8988T (cell line): ENCODE measurements around the gene MPO.

Experiments
- DNase-seq: peaks from one replicate; pipeline ENCODE4 v3.0.0; 2011

The MPO gene

GRCh38 chr17:58262149-58262548, 18.6 kb downstream of the MPO start:
- no peak for DNase-seq

DNA sequence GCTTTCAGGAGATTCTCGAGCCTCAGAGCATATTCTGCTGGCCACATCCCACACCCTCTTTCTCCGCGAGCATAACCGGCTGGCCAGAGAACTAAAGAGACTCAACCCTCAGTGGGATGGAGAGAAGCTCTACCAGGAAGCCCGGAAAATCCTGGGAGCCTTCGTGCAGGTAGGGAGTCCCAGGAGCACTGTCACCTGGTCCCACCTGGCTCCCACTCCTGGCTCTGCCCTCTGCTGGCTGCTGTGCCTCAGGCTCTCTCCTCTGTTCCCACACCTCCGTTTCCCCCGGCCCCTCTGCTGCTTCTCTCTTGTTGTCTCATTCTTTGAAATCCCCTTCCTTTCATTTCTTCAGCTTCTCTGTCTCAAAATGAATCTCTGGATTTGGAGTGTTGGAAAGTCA, 25.9 kb downstream of the MPO start:
- no peak for DNase-seq

- no peak for DNase-seq
Measured at GRCh38 chr17:58253082-58253481, 27.7 kb downstream of the MPO start.

- DNase-seq = no peak
Measured at GRCh38 chr17:58252141-58252540, 28.6 kb downstream of the MPO start.

DNA sequence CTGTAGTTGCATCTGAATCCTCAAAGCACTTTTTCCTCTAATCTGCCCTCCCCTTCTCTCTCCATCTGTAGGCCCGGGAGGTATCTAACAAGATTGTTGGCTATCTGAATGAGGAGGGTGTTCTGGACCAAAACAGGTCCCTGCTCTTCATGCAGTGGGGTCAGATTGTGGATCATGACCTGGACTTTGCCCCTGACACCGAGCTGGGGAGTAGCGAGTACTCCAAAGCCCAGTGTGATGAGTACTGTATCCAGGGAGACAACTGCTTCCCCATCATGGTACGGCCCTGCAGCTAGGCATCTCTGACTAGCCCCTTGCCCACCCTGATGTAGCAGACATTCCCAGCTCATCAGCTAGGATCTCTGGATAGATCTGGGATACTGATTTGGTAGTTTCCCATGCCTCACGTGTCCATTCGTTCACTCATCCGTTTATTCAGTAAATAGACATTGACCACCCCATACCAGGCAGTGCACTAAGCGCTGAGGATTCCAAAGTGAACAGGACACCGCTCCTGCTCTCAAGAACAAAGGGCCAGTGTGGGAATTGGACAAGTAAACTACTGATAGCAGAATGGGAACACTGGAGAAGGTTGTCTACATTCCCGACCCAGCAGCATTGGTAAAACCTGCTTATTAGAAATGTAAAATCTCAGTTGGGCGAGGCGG, 30.3 kb downstream of the MPO start:
- no peak for DNase-seq

DNA sequence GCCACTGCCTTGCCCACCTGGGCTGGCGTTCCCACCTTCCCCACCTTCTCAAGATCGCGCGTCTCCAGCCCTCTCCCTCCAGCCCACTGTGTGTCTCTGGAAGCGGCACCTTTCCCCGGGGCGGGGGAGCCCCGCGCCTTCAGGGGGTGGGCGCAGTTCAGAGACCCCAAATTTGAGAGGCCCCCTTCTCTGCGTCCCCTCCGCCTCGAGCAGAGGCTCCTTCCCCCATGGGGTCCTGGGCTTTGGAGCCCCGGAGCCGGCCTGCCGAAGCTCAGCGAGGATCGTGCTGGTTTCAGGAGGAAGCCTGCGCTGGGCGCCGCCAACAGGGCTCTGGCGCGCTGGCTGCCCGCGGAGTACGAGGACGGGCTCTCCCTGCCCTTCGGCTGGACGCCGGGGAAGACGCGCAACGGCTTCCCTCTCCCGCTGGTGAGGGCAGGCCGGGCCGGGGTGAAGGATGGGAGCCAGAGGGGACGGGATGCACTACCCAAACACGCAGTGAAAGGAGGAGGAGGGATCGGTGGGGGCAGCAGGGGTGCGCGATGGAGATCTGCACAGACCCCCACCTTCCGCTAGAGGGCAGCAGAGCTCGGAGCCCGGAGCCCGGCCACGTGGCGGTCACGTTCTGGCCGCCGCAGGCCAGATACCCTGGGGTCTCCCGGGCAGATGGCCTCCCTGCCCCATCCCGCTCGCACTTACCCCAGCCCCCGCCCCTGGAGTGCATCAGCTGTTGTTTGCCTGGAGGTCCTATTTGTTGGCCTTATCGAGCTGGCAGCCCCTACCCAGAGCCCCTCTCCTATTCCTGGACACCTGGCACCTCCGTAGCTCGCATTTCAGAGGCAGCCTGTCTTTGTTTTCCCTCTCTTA, 31.2 kb downstream of the MPO start:
- peak; percentile 68 for DNase-seq

DNA sequence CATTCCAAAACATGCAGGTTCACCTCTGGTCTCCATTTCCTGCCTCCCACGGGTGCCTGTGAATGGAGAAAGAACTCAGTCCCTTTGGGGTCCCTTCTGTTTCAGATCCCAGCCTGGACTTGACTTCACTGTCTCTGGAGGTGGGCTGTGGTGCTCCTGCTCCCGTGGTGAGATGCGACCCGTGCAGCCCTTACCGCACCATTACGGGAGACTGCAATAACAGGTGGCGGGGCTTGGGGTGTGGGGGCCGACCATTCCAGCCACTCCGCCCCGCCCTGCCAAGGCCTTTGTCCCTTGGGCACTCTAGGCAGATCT, 31.8 kb downstream of the MPO start:
- no peak for DNase-seq

- DNase-seq = no peak
Measured at GRCh38 chr17:58247511-58248363, 33.0 kb downstream of the MPO start.

DNA sequence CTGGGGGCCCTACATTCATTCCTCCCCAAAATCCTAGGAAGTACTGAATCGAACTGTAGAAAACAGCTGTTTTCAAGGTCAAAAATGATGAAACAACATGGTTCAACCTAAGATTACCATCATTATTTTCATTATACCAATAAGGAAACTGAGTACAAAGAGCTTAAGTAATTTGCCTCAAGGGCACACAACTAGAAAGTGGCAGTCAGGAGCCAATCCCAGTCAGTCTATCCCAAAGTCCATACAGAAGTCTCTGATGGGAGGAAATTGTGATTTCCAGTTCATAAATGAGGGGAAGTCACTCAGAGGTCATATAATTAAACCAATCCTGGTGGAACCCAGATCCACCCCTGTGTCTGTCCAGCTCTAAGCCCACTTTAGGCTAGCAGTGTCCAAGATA, 34.0 kb downstream of the MPO start:
- no peak for DNase-seq

DNA sequence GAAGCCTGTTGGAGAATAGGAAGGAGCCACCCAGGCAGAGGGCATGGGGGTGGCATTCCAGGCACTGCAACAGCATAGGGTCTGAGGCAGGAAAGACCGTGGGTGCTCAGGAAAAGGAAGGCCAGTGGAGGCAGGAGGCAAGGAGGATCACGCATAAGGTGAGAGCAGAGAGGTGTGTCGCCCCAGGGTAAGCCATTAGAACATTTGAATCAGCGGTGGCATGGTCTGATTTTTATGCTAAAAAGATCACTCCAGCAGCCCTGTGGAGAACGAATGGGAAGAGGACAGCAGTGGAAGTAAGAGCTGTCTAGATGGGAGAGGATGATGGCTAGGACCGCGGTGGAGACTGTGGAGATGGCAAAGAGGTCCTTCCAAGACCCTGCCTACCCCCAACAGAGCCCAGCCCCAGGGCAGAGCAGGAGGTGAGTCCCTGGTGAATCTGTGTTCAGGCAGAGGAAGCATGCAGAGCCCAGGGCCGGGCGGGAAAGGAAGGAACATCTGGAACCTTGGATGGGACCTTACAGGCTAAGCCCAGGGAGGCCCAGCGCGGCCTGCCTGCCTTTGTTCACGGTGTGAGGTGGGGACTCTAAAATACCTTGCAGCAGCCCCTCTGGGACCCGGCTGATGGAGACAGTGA, 34.5 kb downstream of the MPO start:
- DNase-seq = no peak

- DNase-seq = no peak
Measured at GRCh38 chr17:58245428-58246103, 35.2 kb downstream of the MPO start.

GRCh38 chr17:58244963-58245362, 35.8 kb downstream of the MPO start:
- no peak for DNase-seq

DNA sequence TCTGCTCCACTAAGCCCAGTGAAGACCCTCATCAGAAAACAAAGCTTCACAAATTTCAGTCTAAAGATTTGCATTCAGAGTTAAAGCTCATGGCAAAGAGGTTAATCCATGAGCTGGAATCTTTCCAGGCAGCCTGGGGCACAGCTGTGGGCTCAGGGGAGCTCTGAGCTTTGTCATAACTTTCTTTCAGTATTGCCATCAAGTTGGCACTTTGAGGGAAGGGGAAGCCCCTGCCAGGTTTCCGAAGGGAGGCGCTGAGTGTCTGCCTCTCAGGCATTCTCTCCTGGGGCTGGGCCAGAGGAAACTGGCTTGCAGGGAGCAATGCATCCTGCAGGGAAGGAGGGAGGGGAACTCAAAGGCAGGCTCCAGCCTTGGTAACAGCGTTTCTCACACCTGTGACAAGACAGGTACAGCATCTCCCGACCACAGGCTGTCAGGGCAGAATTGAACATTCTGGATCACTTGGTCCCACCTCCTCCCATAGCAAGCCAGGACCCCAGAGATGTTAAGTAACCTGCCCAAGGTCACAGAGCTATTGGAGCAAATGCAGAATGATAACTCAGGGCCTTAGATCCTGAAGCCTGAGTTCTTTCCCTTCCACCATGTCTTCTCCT, 38.5 kb downstream of the MPO start:
- no peak for DNase-seq

DNA sequence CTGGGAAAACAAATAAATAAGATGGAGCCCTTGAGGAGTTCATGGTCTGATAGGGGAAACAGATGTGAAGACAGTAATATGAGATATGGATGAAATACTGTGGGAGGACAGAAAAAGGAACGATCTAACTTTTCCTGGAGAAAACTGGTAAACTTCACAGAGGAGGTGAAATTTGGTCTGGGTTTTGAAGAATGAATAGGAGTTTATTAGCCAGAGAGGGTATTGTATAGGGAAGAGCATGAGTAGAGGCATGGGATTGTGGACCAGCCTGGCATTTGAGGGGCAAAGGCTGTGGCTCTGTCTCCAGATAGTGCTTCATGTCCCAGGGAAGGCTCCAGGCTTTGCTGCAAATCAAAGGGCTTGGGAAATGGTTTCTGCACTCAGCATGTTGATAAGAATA, 40.7 kb downstream of the MPO start:
- no peak for DNase-seq

GRCh38 chr17:58238147-58238634, 42.5 kb downstream of the MPO start, which contains the start of gene LPO:
LPO (plus strand) TSS chr17:58238584; CDS start chr17:58242980, 4,396 bp downstream.
- DNase-seq = no peak

DNA sequence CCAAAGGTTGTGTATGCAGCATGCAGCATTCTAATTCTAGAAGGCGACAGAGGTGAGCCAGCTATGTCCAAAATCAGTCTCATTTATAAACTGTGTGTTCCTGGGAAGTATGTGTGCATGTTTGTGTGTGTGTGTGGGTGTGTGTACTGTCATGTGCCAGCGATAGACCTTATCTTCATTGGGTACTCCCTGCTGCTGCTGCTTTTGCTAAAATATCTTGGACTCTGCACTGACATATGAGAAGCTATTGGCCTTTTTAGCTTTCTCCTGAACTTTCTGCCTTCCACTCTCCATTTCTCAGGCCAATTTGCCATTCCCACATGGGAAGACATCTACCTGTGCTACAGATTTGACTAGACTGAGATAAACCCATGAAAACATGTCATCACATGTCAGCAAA, 44.3 kb downstream of the MPO start:
- DNase-seq = no peak

DNA sequence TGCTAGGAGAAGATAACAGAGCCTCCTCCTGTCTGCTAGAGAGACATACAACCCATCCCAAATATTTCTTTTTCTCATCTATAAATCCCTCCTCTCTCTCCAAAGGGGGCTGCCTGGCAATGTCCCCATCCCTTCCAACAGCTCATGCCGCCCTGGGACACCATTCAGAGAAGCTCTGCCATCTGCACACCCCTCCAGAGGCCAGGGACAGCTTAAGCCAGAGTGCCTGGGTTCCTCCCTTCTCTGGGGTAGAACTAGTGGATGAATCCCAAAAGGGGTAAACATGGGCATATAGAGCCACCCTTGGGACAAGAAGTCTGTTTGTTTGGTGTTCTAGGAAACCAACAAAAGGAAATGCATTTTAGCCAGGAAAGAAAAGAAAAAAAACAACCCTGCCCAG, 44.9 kb downstream of the MPO start:
- DNase-seq = no peak

GRCh38 chr17:58234512-58234911, 46.2 kb downstream of the MPO start:
- no peak for DNase-seq

DNA sequence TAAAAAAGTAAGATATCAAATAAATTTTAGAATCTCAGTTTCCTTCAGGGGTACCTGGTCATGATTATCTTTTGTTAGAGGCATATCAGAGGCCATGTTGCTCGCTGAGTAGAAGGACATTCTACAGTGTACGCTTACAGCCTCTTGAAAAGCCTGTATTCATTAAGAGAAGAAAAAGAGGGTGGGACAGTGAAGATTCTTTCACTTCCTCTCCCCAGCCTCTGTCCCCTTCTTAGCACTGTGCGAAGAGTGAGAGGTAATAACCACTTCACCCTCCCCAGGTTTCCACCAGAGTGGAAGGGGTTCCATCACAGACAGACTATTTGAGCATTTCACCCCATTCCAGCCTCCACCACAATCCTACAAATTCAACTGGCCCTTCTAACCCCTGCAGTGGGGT, 47.2 kb downstream of the MPO start:
- no peak for DNase-seq

GRCh38 chr17:58232707-58233156, 48.0 kb downstream of the MPO start:
- DNase-seq = no peak

GRCh38 chr17:58231641-58232040, 49.1 kb downstream of the MPO start:
- no peak for DNase-seq

GRCh38 chr17:58229881-58230280, 50.9 kb downstream of the MPO start:
- no peak for DNase-seq
